ENCODE measurements around the gene PRSS36.

GRCh38 chr16:31099860-31100638, 49.8 kb downstream of the PRSS36 start:
- TF ChIP-seq CTCF (IDR thresholded peaks at IDR 0.05; ENCODE audit: insufficient read depth, low read length, poor library complexity, severe bottlenecking) (no peak), EZH2phosphoT487 (conservative IDR thresholded peaks at IDR 0.05; ENCODE audit: low read length) (no peak)
